Body of pancreas (tissue), 4 donors: ENCODE measurements around the gene ARMC12. TPM values are rescaled to one million over a fixed set of nuclear protein-coding genes. Genes with fewer than 3 reads are reported as not detected.

ENCODE experiments used
- ATAC-seq: fragments of 150-250 bp; one replicate; pipeline ENCODE4 v1.9.1; 2016
- DNase-seq, 4 donors: peaks; one replicate each; pipeline ENCODE4 v3.0.0-alpha.2; 2019
- H3K27ac ChIP-seq, 4 donors: fragments of 200-600 bp; sonication (generic); 1 replicate in 3 of 4; 2 replicates in 1 of 4; pipeline versions ENCODE4 v1.5.1 to v1.6.1; 2016 to 2019; ENCODE audit warnings: mild to moderate bottlenecking in 1 of 4, mixed read lengths in 1 of 4, moderate library complexity in 1 of 4
- H3K27me3 ChIP-seq, 2 donors: fragments of 200-600 bp; sonication (generic); one replicate each; pipeline ENCODE4 v1.6.0; 2016; ENCODE audit warnings: mild to moderate bottlenecking in 1 of 2
- H3K36me3 ChIP-seq, 2 donors: fragments of 200-600 bp; sonication (generic); replicated peaks in 1 of 2; 2 replicates each; pipeline ENCODE4 v1.5.1; 2016; ENCODE audit warnings: low read depth in 2 of 2; ENCODE audit not compliant: insufficient read depth in 1 of 2
- H3K4me1 ChIP-seq: fragments of 200-600 bp; sonication (generic); one replicate; pipeline ENCODE4 v1.6.0; 2016
- H3K4me3 ChIP-seq, 2 donors: fragments of 200-600 bp; sonication (generic); 1 replicate in 1 of 2; 2 replicates in 1 of 2; pipeline ENCODE4 v1.5.1; 2016 to 2019
- H3K9me3 ChIP-seq, 3 donors: fragments of 200-600 bp; sonication (generic); 1 replicate in 2 of 3; 2 replicates in 1 of 3; pipeline ENCODE4 v1.5.1; 2016
- CTCF ChIP-seq, 7 experiments: fragments of 450-650 bp in 4 of 7; fragments of 200-600 bp in 3 of 7; sonication (generic) in 3 of 7; IDR thresholded peaks; one replicate each; pipeline ENCODE4 v1.5.1; 2016 to 2019; ENCODE audit warnings: antibody characterized with exemption in 7 of 7
- POLR2A ChIP-seq, 3 donors: fragments of 450-650 bp; IDR thresholded peaks; one replicate each; pipeline ENCODE4 v1.6.1; 2016; ENCODE audit warnings: antibody characterized with exemption in 3 of 3, mild to moderate bottlenecking in 2 of 3
- WGBS, 2 donors: methylation state at CpG; one replicate each; pipeline ENCODE4 v1.1.5; 2017; 5-methylcytosine and 5-hydroxymethylcytosine counted together
- intact Hi-C: fragments of 100-400 bp; cut with DNase I; formaldehyde crosslinking; loops from one replicate; pipeline ENCODE4 v1.15.1; 2023
- total RNA-seq, 2 donors: library from RNA; depleted of rRNA; stranded (reverse); fragments of >200 nt; gene quantifications; one replicate each; pipeline ENCODE4 v1.1.0, GENCODE V29; 2016

ARMC12 gene
- total RNA-seq, 2 donors from 2014 or later, result 0.26 TPM; not detected in 1

GRCh38 chr6:35776364-35777215 lies 39.8 kb downstream of the ARMC12 start, which contains the start of gene CLPSL2:
Gene CLPSL2, plus strand, starts transcription at chr6:35776598. Its CDS starts 21 bp downstream, at chr6:35776619.
- Histone ChIP-seq H3K36me3 (no peaks in the 10 kb centered on the region), H3K4me3 (peak within 1 kb of the TSS; percentile 16 to 27), H3K4me1 (peaks cover 16% of the 10 kb centered on the region), H3K9me3 (no peaks in the 10 kb centered on the region), H3K27ac (no peak within 1 kb of the TSS), H3K27me3 (no peaks in the 10 kb centered on the region)
- peak in 1 of 3 donors; percentile 13 for TF ChIP-seq POLR2A (IDR thresholded peaks at IDR 0.05)
- TF ChIP-seq CTCF (IDR thresholded peaks at IDR 0.05), result no peak
- peak; percentile 19 to 61 (median 42) for DNase-seq
- ATAC-seq, result peak; percentile 70
- 3 to 12% methylated on average over 15 to 54 of the region's 56 CpGs for WGBS, 2 donors
- intact Hi-C loops, result no loop called here

DNA sequence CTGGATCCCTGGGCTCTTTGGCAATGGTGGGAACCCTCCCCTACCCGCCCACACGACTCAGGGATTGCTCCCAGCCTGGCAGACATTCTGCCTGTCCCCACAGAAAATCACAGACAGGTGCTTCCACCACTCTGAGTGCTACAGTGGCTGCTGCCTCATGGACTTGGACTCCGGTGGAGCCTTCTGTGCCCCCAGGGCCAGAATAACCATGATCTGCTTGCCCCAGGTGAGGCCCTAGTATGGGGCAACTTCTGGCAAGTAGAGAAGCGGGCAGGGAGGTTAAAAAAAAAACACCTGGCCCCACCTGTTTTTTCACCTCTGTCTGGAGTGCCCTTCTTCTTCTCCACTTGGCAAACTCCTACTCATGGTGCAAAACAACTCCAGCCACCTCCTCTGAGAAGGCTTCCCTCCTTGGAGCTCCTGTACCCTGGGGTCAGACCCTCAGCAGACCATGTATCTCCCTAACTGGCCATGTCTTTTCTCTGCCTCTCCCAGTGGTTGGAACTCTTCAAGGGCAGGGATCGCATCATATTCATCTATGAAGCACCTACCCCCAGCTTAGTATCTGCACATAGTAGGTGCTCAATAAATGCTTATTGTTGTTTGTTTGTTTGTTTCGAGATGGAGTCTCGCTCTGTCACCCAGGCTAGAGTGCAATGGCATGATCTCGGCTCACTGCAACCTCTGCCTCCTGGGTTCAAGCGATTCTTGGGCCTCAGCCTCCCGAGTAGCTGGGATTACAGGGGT lies 40.7 kb downstream of the ARMC12 start:
- H3K36me3 ChIP-seq, result no peaks in the 10 kb centered on the region
- H3K4me3 ChIP-seq, result no peak overlapping the region
- H3K27me3 ChIP-seq, result no peaks in the 10 kb centered on the region
- TF ChIP-seq POLR2A (IDR thresholded peaks at IDR 0.05), result no peak
- no peak for TF ChIP-seq CTCF (IDR thresholded peaks at IDR 0.05)
- DNase-seq (no peak), ATAC-seq (no peak)
- H3K4me1 ChIP-seq, result peaks cover 22% of the 10 kb centered on the region
- intact Hi-C loops, result no loop called here
- H3K27ac ChIP-seq, result no peak overlapping the region
- no peaks in the 10 kb centered on the region for H3K9me3 ChIP-seq
- WGBS, 2 donors, result 72 to 76% methylated on average over 5 to 10 of the region's 10 CpGs

- no peak overlapping the region for H3K27ac ChIP-seq
- no peaks in the 10 kb centered on the region for H3K27me3 ChIP-seq
- no peaks in the 10 kb centered on the region for H3K9me3 ChIP-seq
- intact Hi-C loops, result no loop called here
- H3K36me3 ChIP-seq, result no peaks in the 10 kb centered on the region
- ATAC-seq, result no peak
- H3K4me3 ChIP-seq, result no peak overlapping the region
- 73 to 97% methylated on average over 2 of the region's 2 CpGs for WGBS, 2 donors
- no peak for DNase-seq
- no peak for TF ChIP-seq POLR2A (IDR thresholded peaks at IDR 0.05)
- TF ChIP-seq CTCF (IDR thresholded peaks at IDR 0.05), result no peak
- peaks cover 23% of the 10 kb centered on the region for H3K4me1 ChIP-seq
These were observed 41.6 kb downstream of the ARMC12 start for GRCh38 chr6:35778437-35778836.

DNA sequence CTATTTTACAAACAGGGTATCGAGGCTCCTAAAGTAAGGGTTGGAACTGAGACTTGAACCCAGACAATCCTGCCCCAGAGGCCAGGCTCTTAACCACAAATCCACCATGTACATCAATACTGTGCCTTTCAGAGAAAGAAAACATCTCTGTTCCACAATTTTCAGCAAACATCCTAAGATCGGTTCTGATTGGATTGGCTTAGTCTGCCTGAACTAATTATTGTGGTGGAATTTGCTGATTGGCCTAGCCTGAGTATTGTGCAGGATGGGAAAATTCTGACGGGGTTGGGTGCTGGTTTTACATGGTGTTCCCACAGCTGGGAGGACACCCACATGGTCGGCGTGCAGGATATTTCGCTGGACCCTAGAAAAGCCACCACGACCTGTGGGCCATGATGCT lies 43.9 kb downstream of the ARMC12 start, which contains the start of gene CLPSL1:
Gene CLPSL1, plus strand, starts transcription at position 301 of the 400 bp plus-strand sequence. Its CDS starts 92 bp downstream, at position 393.
- Histone ChIP-seq H3K27ac (no peak within 1 kb of the TSS), H3K27me3 (no peaks in the 10 kb centered on the region), H3K4me1 (peaks cover 23% of the 10 kb centered on the region), H3K9me3 (no peaks in the 10 kb centered on the region), H3K4me3 (no peak within 1 kb of the TSS), H3K36me3 (no peaks in the 10 kb centered on the region)
- WGBS, 2 donors, result 86 to 87% methylated on average over 6 to 7 of the region's 7 CpGs
- ATAC-seq (no peak), DNase-seq (no peak)
- intact Hi-C loops, result no loop called here
- TF ChIP-seq CTCF (IDR thresholded peaks at IDR 0.05) (no peak), POLR2A (IDR thresholded peaks at IDR 0.05) (no peak)
